Right renal pelvis (tissue), 4 donors: Measurements from ENCODE around the gene DDX6. TPM values are rescaled to one million over a fixed set of nuclear protein-coding genes. Genes with fewer than 3 reads are reported as not detected.
"Not testable (repeated sequence)": the region's sequence is repeated elsewhere in the genome, so short reads cannot be mapped to it uniquely, and the experiment has no call there.

Experiments used
- DNase-seq, 4 donors: peaks; one replicate each; pipeline ENCODE4 v3.0.0-alpha.2; 2013; ENCODE audit warnings: low read depth in 4 of 4, low spot score in 3 of 4, missing footprints in 1 of 4
- polyA plus RNA-seq, 4 donors: library from polyadenylated mRNA; unstranded; fragments of 120-200 nt; gene quantifications; one replicate each; pipeline ENCODE4 v1.2.1, GENCODE V29; 2013; ENCODE audit not compliant: insufficient read length in 4 of 4

The DDX6 gene
- polyA plus RNA-seq, 4 donors = 104 to 142 (median 133) TPM

DNA sequence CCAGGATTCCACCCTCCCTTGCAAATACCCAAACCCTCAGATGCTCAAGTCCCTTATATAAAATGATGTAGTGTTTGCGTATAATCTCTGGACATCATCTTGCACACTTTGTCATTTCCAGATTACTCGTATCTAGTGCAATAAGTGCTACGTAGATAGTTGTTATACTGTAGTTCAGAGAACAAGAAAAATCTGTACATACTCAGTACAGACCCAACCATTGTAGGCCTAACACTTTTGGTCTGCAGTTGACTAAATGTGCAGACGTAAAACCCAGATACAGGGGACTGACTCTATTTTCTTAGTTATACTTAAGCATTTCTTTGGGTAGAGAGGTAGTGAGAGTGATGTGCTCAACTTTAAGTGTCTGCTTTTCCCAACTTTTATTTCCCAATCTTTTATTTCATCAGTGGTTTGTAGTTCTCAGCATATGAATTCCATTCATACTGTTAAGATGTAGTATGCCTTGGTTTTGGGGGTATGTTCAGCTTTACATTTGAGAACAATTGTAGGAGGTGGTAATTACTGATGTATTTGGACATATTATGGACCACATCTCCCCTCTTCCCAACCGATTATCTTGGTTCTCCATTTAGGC lies 43.9 kb downstream of the DDX6 start:
- DNase-seq = no peak

DNA sequence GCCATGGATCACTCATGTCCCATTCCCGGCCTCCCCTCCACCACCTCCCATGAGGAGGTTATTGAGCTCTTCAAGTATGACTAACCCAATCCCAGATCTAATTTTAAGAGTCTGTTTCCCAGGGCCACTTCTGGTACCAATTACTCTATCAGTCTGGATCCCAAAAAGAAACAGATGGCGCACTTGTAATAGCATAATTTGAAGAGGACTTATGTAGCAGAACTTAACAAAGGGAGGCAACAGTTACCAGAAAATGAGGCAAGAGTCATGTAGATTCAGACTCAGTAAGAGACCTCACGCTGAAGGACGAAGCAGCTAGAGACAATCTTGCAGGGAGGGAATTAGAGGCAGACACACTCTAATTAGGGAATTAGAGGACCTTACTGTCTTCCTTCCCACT lies 46.9 kb downstream of the DDX6 start:
- no peak for DNase-seq

- DNase-seq = no peak
Measured at GRCh38 chr11:118742304-118742703, 48.7 kb downstream of the DDX6 start.

DNA sequence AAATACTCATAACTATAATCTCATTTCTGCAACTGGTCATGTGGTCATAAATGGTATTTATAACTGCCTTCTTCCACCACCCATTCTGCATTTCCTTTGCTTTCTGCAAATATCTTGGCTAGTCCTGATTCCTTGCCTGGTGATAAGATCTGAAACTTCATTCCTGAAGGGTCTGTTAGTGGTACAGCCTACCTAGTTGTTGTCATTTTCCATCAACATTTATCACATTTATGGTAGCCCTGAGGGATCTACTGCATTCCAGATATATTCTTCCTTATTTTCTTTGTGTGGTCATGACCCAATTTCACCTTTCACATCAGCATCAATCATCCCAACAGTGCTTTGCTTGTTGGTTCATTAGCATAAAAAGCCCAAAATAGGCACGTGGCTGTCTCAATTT lies 50.1 kb downstream of the DDX6 start:
- DNase-seq = no peak

- no peak for DNase-seq
Measured at GRCh38 chr11:118735203-118735602, 55.8 kb downstream of the DDX6 start.

DNA sequence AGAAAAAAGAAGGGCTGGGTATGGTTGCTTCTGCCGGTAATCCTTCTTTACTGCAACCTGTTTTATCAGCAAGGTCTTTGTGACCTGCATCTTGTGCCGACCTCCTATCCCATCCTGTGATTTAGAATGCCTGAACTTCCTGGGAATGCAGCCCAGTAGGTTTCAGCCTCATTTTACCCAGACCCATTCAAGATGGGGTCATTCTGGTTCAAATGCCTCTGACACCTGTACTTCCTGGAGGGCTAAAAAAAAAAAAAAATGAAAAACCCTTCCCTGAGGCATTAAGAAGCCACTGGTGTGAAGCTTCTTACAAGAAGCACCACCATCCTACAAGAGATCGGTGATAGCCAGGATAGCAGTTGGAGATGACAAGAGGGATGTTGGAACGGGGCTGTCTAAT lies 56.9 kb downstream of the DDX6 start:
- no peak for DNase-seq

GRCh38 chr11:118729753-118730152 lies 61.2 kb downstream of the DDX6 start:
- not testable (repeated sequence) for DNase-seq

DNA sequence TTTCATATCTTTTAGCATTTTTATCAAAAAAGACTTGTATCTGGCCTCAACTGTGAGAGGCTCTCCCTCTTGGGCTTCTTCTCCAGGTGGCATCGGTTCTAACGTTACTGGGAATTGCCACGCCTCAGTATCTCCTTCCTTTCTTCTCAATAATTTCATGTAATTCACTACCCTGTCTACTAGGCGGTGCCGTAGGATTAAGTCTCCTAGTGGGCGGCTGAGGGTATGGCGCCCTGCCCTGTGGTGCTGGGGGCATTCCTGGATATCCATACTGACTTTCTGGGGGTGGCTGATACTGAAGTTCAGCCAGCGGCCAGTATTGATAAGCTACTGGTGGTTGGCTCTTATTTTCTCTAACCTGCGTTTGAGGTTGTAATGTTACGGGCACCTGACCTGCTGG lies 62.9 kb downstream of the DDX6 start:
- not testable (repeated sequence) for DNase-seq

DNA sequence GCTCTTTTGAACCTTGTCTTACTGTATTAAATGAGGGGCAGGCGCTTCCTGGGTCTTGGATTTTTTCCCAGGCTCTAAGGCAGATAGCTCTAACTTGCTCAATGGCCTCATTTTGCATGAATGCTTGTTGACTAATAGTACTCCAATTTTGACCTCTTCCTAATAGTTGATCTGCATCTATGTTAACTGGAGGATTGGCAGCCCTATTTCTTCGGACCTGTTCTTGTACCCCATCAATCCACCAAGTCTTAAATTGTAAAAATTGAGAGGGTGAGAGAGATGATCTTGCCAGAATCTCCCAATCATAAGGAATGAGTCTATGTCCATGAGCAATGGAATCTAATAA lies 63.3 kb downstream of the DDX6 start:
- not testable (repeated sequence) for DNase-seq

DNA sequence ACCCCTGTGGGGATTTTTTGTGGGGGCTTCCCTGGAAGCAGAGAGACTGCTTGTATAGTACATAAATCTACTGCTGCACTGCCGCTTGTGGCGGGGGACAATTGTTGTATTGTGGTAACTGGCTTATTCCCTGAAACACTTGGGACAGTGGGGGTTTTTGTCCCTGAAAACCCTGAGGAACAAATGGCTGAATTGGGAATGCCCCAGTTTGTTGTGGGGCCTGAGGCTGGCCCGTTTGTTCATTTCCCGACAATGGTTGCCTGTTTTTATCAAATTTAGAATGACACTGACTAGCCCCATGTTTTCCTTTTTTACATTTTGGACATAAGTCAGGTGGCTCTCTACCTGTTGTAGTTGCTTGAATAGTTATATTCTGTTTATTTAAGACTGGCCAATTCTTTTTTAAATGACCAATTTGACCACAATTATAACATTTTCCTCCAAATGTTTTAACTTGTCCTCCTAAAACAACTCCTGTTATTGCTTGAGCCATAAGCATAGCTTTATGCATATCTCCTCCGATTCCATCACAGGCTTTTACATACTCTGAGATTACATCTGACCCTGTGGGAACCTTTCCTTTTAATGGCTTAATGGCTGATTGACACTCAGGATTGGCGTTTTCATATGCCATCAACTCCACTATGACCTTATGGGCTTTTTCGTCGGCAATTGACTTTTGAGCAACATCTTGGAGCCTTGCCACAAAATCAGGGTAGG lies 63.8 kb downstream of the DDX6 start:
- not testable (repeated sequence) for DNase-seq

- not testable (repeated sequence) for DNase-seq
Measured at GRCh38 chr11:118721478-118722015, 69.4 kb downstream of the DDX6 start.

DNA sequence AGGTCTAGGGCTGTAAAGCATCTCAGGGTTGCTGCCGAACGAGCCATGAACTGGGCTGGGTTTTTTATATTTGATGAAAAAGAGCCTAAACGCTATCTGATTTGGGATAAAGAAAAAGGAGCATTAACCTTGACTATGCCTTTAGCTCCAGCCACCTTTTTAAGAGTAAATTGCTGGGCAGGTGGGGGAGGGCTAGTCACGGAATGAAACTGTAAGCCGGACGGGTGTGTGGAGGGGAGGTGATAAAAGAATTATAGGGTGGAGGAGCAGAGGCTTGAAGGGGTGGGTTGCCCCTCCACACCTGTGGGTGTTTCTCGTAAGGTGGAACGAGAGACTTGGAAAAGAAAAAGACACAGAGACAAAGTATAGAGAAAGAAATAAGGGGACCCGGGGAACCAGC lies 70.2 kb downstream of the DDX6 start:
- DNase-seq = not testable (repeated sequence)

- not testable (repeated sequence) for DNase-seq
Measured at GRCh38 chr11:118720078-118720477, 70.9 kb downstream of the DDX6 start.

DNA sequence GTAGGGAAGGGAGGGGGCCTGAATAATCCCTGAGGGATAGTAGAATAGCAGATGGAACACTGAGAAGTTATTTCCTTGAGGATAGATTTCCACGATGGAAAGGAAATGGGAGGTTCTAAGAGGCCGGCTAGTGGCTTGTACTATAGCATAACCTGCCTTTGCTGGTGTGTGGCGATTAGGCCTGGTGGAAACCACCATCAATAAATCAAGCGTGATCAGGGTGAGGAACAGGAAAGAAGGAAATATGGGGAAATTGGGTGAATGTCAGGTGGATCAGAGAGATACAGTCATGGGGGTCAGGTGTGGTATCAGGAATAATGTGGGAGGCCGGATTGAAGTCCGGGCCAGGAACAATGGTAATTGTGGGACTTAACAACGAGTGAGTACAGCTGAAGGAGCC lies 72.4 kb downstream of the DDX6 start:
- not testable (repeated sequence) for DNase-seq

GRCh38 chr11:118717733-118718132 lies 73.2 kb downstream of the DDX6 start:
- DNase-seq = not testable (repeated sequence)

DNA sequence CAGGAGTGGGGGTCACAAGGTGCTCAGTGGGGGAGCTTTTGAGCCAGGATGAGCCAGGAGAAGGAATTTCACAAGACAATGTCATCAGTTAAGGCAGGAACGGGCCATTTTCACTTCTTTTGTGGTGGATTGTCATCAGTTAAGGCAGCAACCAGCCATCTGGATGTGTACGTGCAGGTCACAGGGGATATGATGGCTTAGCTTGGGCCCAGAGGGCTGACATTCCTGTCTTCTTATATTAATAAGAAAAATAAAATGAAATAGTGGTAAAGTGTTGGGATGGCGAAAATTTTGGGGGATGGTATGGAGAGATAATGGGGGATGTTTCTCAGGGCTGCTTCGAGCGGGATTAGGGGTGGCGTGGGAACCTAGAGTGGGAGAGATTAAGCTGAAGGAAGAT lies 73.7 kb downstream of the DDX6 start:
- not testable (repeated sequence) for DNase-seq

DNA sequence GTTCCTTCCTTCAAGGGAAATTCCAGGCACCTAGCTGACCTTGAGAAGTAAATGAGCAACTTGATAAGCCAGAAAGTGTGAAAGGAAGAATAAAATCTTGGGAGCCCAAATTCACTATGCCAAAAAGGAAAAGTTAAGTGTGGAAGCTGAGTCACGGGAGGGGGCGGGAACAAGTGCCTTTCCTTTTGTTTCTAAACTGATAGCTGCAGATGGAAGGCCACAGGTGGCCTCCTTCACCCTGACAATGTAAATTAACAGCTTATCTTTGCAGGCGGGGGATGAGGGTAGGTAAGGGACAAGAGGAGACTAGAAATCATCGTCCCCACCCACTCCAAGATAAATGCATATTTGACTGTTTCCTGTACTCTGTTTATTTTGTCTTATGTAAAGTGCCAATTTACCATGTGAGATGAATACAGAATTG lies 75.1 kb downstream of the DDX6 start:
- DNase-seq = no peak

- DNase-seq = no peak
Measured at GRCh38 chr11:118715245-118715831, 75.6 kb downstream of the DDX6 start.

DNA sequence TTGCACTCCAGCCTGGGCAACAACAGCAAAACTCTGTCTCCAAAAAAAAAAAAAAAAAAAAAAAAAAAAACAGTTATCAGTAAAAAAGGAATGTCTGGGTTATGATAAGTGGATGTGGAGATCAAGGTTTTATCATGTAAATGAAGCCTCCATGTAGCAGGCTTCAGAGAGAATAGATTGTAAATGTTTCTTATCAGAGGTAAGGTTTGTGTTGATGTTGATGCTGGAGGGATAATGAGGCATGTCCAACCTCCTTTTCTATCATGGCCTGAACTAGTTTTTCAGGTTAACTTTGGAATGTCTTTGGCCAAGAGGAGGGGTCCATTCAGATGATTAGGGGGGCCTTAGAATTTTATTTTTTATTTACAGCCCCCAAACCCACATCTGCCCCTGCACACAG lies 76.1 kb downstream of the DDX6 start:
- DNase-seq = no peak

- DNase-seq = not testable (repeated sequence)
Measured at GRCh38 chr11:118714416-118714815, 76.5 kb downstream of the DDX6 start.

- no peak for DNase-seq
Measured at GRCh38 chr11:118708296-118708695, 82.7 kb downstream of the DDX6 start.

DNA sequence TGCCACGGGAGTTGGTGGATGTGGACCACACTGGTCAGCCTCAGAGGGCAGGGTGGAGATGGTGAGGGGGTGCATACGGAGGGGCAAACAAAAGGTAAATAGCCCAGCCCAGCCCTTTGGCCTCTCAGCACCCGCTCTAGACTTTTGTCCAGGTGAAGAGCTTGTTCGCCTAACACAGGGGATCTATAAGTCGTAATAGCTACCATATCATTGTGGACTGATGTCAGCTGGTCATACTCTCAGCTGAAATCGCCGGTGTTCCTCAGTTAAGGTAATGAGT lies 84.5 kb downstream of the DDX6 start:
- DNase-seq = no peak
